H9 (cell line): ENCODE data around the gene PRSS21. TPM values are rescaled to one million over a fixed set of nuclear protein-coding genes. Genes with fewer than 3 reads are reported as not detected.

Experiments
- DNase-seq: peaks from one replicate; pipeline ENCODE4 v3.0.0-alpha.2; 2017
- H2AFZ ChIP-seq: one replicate; pipeline ENCODE4 v1.6.1; 2013; ENCODE audit warnings: mild to moderate bottlenecking, low read length, control low read depth, moderate library complexity
- H2AK5ac ChIP-seq: 2 replicates; pipeline ENCODE4 v1.6.1; 2013; ENCODE audit warnings: low read length, control low read depth, mixed read lengths; ENCODE audit not compliant: insufficient read length
- H2BK120ac ChIP-seq: one replicate; pipeline ENCODE4 v1.6.1; 2013; ENCODE audit warnings: low read depth, mild to moderate bottlenecking, low read length, control low read depth, inconsistent platforms; ENCODE audit not compliant: poor library complexity, severe bottlenecking
- H2BK12ac ChIP-seq: 2 replicates; pipeline ENCODE4 v1.6.1; 2013; ENCODE audit warnings: low read length, control low read depth, mixed read lengths, low read depth; ENCODE audit not compliant: insufficient read length
- H2BK15ac ChIP-seq: 2 replicates; pipeline ENCODE4 v1.6.1; 2013; ENCODE audit warnings: low read depth, low read length, control low read depth
- H2BK20ac ChIP-seq: one replicate; pipeline ENCODE4 v1.6.1; 2013; ENCODE audit warnings: low read depth, mild to moderate bottlenecking, low read length, control low read depth, inconsistent platforms; ENCODE audit not compliant: poor library complexity, severe bottlenecking
- H2BK5ac ChIP-seq: 2 replicates; pipeline ENCODE4 v1.6.1; 2013; ENCODE audit warnings: low read length, control low read depth, mixed read lengths; ENCODE audit not compliant: insufficient read length
- H3K14ac ChIP-seq: 2 replicates; pipeline ENCODE4 v1.6.1; 2013; ENCODE audit warnings: low read length, control low read depth; ENCODE audit not compliant: insufficient read depth
- H3K18ac ChIP-seq: 2 replicates; pipeline ENCODE4 v1.6.1; 2013; ENCODE audit warnings: low read depth, mild to moderate bottlenecking, mixed read lengths, low read length, control low read depth; ENCODE audit not compliant: insufficient read length
- H3K23ac ChIP-seq: 2 replicates; pipeline ENCODE4 v1.6.1; 2013; ENCODE audit warnings: low read length, control low read depth, mixed read lengths, low read depth; ENCODE audit not compliant: insufficient read length
- H3K23me2 ChIP-seq: 2 replicates; pipeline ENCODE4 v1.6.1; 2013; ENCODE audit warnings: low read depth, mild to moderate bottlenecking, mixed read lengths, low read length, control low read depth; ENCODE audit not compliant: insufficient read length, poor library complexity, severe bottlenecking
- H3K27ac ChIP-seq: 2 replicates; pipeline ENCODE4 v1.5.1; 2013; ENCODE audit warnings: low read length, control low read depth, mixed read lengths, low read depth; ENCODE audit not compliant: insufficient read length
- H3K27me3 ChIP-seq: 2 replicates; pipeline ENCODE4 v1.6.1; 2013; ENCODE audit warnings: low read length, control low read depth, inconsistent platforms; ENCODE audit not compliant: insufficient read depth
- H3K4ac ChIP-seq: 2 replicates; pipeline ENCODE4 v1.6.1; 2013; ENCODE audit warnings: low read depth, mild to moderate bottlenecking, control low read depth, inconsistent platforms, low read length, moderate library complexity
- H3K4me1 ChIP-seq: 2 replicates; pipeline ENCODE4 v1.6.1; 2013; ENCODE audit warnings: low read length, control low read depth, inconsistent platforms; ENCODE audit not compliant: insufficient read depth
- H3K4me2 ChIP-seq: 2 replicates; pipeline ENCODE4 v1.6.1; 2013; ENCODE audit warnings: low read length, control low read depth, mixed read lengths; ENCODE audit not compliant: insufficient read length, insufficient read depth
- H3K56ac ChIP-seq: 2 replicates; pipeline ENCODE4 v1.6.1; 2013; ENCODE audit warnings: low read depth, mild to moderate bottlenecking, mixed read lengths, low read length, control low read depth; ENCODE audit not compliant: insufficient read length
- H3K79me1 ChIP-seq: 2 replicates; pipeline ENCODE4 v1.6.1; 2013; ENCODE audit warnings: low read depth, mild to moderate bottlenecking, moderate library complexity, low read length, control low read depth, inconsistent platforms; ENCODE audit not compliant: insufficient read depth, poor library complexity, severe bottlenecking
- H3K79me2 ChIP-seq: 2 replicates; pipeline ENCODE4 v1.6.1; 2013; ENCODE audit warnings: low read length, control low read depth, inconsistent platforms; ENCODE audit not compliant: insufficient read depth
- H3K9ac ChIP-seq: 2 replicates; pipeline ENCODE4 v1.6.1; 2013; ENCODE audit warnings: low read length, control low read depth, mixed read lengths; ENCODE audit not compliant: insufficient read length; ENCODE audit errors: extremely low read depth
- H3K9me3 ChIP-seq: one replicate; pipeline ENCODE4 v1.6.1; 2013; ENCODE audit warnings: low read depth, low read length, inconsistent platforms; ENCODE audit not compliant: control insufficient read depth
- H3T11ph ChIP-seq: one replicate; pipeline ENCODE4 v1.6.1; 2013; ENCODE audit warnings: mild to moderate bottlenecking, low read length, control low read depth, inconsistent platforms
- H4K20me1 ChIP-seq: one replicate; pipeline ENCODE4 v1.6.1; 2013; ENCODE audit not compliant: control insufficient read depth, insufficient read length, insufficient read depth
- H4K5ac ChIP-seq: 2 replicates; pipeline ENCODE4 v1.6.1; 2013; ENCODE audit warnings: low read depth, mild to moderate bottlenecking, mixed read lengths, low read length, control low read depth; ENCODE audit not compliant: insufficient read length
- H4K8ac ChIP-seq: replicated peaks from 2 replicates; pipeline ENCODE4 v1.6.1; 2013; ENCODE audit warnings: low read length, control low read depth, mixed read lengths, low read depth; ENCODE audit not compliant: insufficient read length
- H4K91ac ChIP-seq: 2 replicates; pipeline ENCODE4 v1.6.1; 2013; ENCODE audit warnings: low read depth, mild to moderate bottlenecking, moderate library complexity, mixed read lengths, low read length, control low read depth; ENCODE audit not compliant: insufficient read length
- H3K27ac Mint-ChIP-seq, 3 experiments: 2 replicates in 2 of 3; 3 replicates in 1 of 3; pipeline ENCODE4 v1.8.0; 2020 to 2021; ENCODE audit warnings: mixed read lengths in 3 of 3, mild to moderate bottlenecking in 1 of 3, moderate library complexity in 1 of 3
- H3K27me3 Mint-ChIP-seq: 2 replicates; pipeline ENCODE4 v1.8.0; 2021; ENCODE audit warnings: low read depth, mild to moderate bottlenecking, moderate library complexity, mixed read lengths
- H3K36me3 Mint-ChIP-seq, 3 experiments: 2 replicates in 2 of 3; 3 replicates in 1 of 3; pipeline ENCODE4 v1.8.0; 2020 to 2021; ENCODE audit warnings: low read depth in 3 of 3, mixed read lengths in 3 of 3; ENCODE audit not compliant: insufficient read depth in 1 of 3
- H3K4me1 Mint-ChIP-seq, 2 experiments: 2 replicates each; pipeline ENCODE4 v1.8.0; 2020; ENCODE audit warnings: mixed read lengths in 2 of 2
- H3K4me3 Mint-ChIP-seq, 2 experiments: 2 replicates in 1 of 2; 3 replicates in 1 of 2; pipeline ENCODE4 v1.8.0; 2020 to 2021; ENCODE audit warnings: mild to moderate bottlenecking in 2 of 2, mixed read lengths in 2 of 2, moderate library complexity in 1 of 2
- H3K9me3 Mint-ChIP-seq, 2 experiments: 2 replicates in 1 of 2; 3 replicates in 1 of 2; pipeline ENCODE4 v1.8.0; 2020; ENCODE audit warnings: mild to moderate bottlenecking in 2 of 2, mixed read lengths in 2 of 2, moderate library complexity in 1 of 2
- WGBS: extraction: QIAGEN DNeasy Blood & Tissue Kit; methylation state at CpG from one replicate; pipeline ENCODE4 v1.1.7; 2013; ENCODE audit warnings: missing lambda C conversion rate, low lambda C conversion rate, mixed read lengths; ENCODE audit not compliant: insufficient read length; ENCODE audit errors: extremely low coverage; 5-methylcytosine and 5-hydroxymethylcytosine counted together
- total RNA-seq: library from RNA; stranded (reverse); gene quantifications from 2 replicates; pipeline ENCODE4 v1.2.1, GENCODE V29; 2021
- TF ChIP-seq, protein P1 (sequence below): fragments of 200-600 bp; sonication (generic); conservative IDR thresholded peaks from 3 replicates; pipeline ENCODE4 v1.8.0; 2021; ENCODE audit warnings: antibody characterized with exemption, mild to moderate bottlenecking

PRSS21 gene
- total RNA-seq, 1 experiment from 2014 or later: not detected

DNA sequence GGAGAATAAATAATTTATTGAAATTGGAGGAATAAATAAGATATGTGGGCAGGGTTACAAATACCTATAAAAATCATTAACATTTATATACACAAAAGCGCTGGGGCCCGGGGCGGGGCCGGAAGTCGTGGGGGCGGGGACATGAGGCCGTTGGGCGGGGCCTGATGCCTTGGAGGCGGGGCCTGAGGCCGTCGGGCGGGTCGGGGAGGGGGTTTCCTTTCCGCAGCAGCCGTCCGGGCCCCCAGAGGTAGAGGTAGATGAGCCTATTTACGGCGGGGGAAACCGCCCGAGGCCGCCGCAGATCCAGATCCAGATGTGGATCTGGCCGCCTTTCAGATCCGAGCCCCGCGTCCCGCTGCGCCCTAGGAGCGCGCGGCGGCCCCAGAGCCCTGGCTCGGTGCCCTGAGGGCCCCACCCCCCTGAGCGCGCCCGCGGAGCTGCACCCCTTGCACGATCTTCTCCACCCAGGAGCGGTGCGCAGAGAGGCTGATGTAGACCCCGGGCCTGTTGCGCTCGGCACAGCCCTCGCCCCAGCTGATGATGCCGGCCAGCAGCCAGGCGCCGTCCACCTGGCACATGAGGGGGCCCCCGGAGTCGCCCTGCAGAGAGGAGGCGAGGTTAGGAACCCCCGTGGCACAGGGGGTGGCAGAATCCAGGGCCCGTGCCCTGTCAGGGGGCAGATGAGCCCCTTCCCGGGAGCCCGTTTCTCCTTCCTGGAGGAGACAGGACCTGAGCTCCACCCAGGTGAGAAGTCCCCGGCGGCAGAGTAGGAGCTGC is 35.9 kb downstream of the PRSS21 start:
- no peaks in the 10 kb centered on the region for H3K27me3 ChIP-seq
- H2BK15ac ChIP-seq: no peak overlapping the region
- no peak overlapping the region for H4K91ac ChIP-seq
- no peak overlapping the region for H3K27ac Mint-ChIP-seq
- H2BK20ac ChIP-seq: no peak overlapping the region
- H3K9me3 ChIP-seq: no peaks in the 10 kb centered on the region
- H3K23ac ChIP-seq: no peak overlapping the region
- no CpG with 5 or more reads among the region's 56 CpGs for WGBS
- H4K8ac ChIP-seq: no peak overlapping the region
- H3K36me3 Mint-ChIP-seq: peaks cover 0 to 11% (median 10%) of the 10 kb centered on the region in 3 experiments; a peak in 6 of 7 replicates
- no peak overlapping the region for H3K14ac ChIP-seq
- H3K4me3 Mint-ChIP-seq: no peak overlapping the region
- TF ChIP-seq, protein P1, sequence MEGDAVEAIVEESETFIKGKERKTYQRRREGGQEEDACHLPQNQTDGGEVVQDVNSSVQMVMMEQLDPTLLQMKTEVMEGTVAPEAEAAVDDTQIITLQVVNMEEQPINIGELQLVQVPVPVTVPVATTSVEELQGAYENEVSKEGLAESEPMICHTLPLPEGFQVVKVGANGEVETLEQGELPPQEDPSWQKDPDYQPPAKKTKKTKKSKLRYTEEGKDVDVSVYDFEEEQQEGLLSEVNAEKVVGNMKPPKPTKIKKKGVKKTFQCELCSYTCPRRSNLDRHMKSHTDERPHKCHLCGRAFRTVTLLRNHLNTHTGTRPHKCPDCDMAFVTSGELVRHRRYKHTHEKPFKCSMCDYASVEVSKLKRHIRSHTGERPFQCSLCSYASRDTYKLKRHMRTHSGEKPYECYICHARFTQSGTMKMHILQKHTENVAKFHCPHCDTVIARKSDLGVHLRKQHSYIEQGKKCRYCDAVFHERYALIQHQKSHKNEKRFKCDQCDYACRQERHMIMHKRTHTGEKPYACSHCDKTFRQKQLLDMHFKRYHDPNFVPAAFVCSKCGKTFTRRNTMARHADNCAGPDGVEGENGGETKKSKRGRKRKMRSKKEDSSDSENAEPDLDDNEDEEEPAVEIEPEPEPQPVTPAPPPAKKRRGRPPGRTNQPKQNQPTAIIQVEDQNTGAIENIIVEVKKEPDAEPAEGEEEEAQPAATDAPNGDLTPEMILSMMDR: no peak
- no peak overlapping the region for H3K4me2 ChIP-seq
- H3T11ph ChIP-seq: no peak overlapping the region
- H2BK12ac ChIP-seq: no peak overlapping the region
- H3K9ac ChIP-seq: no peak overlapping the region
- H3K56ac ChIP-seq: no peak overlapping the region
- H3K18ac ChIP-seq: no peak overlapping the region
- no peak overlapping the region for H3K27ac ChIP-seq
- H3K4ac ChIP-seq: no peak overlapping the region
- peaks cover 3 to 4% of the 10 kb centered on the region in 2 experiments; a peak in 3 of 4 replicates for H3K4me1 Mint-ChIP-seq
- no peak overlapping the region for H2AFZ ChIP-seq
- H2AK5ac ChIP-seq: no peak overlapping the region
- peaks cover 5% of the 10 kb centered on the region for H3K23me2 ChIP-seq
- no peaks in the 10 kb centered on the region for H3K79me1 ChIP-seq
- no peak overlapping the region for H2BK5ac ChIP-seq
- H2BK120ac ChIP-seq: no peak overlapping the region
- no peaks in the 10 kb centered on the region for H4K20me1 ChIP-seq
- H3K79me2 ChIP-seq: no peaks in the 10 kb centered on the region
- no peak for DNase-seq
- peaks cover 20% of the 10 kb centered on the region for H3K27me3 Mint-ChIP-seq
- peaks cover 14 to 15% of the 10 kb centered on the region in 2 experiments for H3K9me3 Mint-ChIP-seq
- no peaks in the 10 kb centered on the region; the same call in 1 of the 2 replicates for H3K4me1 ChIP-seq
- H4K5ac ChIP-seq: no peak overlapping the region
